ENCODE measurements around the gene IQCK.

- TF ChIP-seq CTCF (IDR thresholded peaks at IDR 0.05) (no peak), POLR2A (IDR thresholded peaks at IDR 0.05; ENCODE audit: low read length) (no peak), EHF (CRISPR knock-in tag; IDR thresholded peaks at IDR 0.05) (no peak)
These were observed 9.5 kb upstream of the IQCK start for GRCh38 chr16:19708296-19709205.

All from A549 (cell line).